HG02970 (cell line): ENCODE results near the gene PREPL.
"Not testable (repeated sequence)": the region's sequence is repeated elsewhere in the genome, so short reads cannot be mapped to it uniquely, and the experiment has no call there.

ENCODE experiments used
- ATAC-seq: cut with Tn5 transposase; IDR thresholded peaks from one replicate; pipeline ENCODE4 v1.9.1; 2021; ENCODE audit warnings: mild to moderate bottlenecking, moderate library complexity, moderate number of reproducible peaks; ENCODE audit not compliant: unreplicated experiment, low FRiP score

The PREPL gene

GRCh38 chr2:44351088-44351487 lies 10.2 kb downstream of the PREPL start:
- ATAC-seq: no peak

DNA sequence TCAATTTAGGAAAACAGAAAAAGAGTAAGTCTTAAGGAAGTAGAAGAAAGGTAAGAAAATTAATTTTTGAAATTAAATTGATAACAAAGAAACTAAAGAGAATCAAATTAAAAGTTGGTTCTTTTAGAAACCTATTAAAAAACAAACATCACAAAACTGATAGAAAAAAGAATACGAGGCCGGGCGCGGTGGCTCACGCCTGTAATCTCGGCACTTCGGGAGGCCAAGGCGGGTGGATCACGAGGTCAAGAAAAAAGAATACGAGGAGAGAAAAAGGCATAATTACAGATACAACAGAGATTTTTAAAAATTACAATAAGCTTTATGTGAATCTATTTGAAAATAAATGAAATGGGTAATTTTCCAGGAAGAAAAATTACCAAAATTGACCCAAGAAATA lies 11.8 kb downstream of the PREPL start:
- ATAC-seq: no peak

- no peak for ATAC-seq
Observed at GRCh38 chr2:44348400-44348799, 12.9 kb downstream of the PREPL start.

DNA sequence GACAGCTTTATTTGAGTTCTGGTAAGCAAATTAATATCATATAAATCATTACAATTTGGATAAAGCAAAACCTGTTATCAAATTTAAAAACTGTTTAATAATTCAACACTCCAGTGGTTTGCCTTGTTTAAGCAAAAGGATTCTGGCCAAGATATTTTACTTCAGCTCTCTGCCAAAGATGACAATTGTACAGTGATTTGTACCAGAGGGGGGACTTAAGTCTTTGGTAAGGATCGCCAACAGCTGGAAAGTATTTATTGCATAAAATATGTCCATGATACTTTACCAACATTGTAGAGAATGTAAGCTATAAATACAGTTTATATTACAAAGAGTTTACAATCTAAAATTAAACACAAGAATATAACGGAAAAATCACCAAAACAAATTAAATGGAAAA lies 13.8 kb downstream of the PREPL start:
- ATAC-seq: no peak

DNA sequence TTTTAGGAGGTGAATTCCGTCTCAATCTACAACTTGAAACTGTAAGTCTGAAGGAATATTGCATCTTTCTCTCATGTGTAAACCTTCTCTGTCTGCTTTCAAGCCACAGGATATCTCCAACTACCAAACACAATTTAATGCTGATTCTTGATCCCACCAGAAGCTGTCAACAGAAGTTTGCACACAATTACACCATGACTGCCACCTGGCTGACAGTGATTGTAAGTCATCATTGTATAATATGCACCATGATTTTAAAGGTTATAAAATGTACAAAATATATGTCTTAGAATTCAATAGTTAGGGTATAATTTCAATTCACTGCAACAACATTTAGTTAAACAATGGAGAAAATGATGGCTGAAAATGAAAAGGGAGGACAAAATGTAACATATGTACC lies 18.4 kb downstream of the PREPL start:
- ATAC-seq: no peak

- ATAC-seq: no peak
Observed at GRCh38 chr2:44335806-44336538, 25.3 kb downstream of the PREPL start.

- ATAC-seq: no peak
Observed at GRCh38 chr2:44333994-44334393, 27.3 kb downstream of the PREPL start.

- ATAC-seq: no peak
Observed at GRCh38 chr2:44330801-44331200, 30.5 kb downstream of the PREPL start.

- no peak for ATAC-seq
Observed at GRCh38 chr2:44329343-44329742, 32.0 kb downstream of the PREPL start.

DNA sequence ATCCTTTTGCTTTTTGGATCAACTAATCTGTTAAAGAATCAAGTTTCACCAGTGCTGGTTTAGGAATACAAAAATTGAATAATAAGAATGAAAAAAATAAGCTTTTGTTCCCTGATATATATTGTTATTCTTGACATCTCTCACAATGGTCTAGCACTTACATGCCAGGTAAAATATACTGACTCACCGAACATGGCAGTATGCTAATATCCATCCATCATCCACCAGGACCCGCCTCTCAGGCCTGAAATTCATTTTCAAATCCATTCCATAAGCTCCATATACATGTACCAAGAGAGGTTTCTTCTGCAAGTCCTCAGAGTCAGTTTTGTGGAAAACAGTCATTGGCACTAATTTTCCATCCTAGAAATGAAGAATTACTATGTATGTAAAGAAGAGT lies 32.5 kb downstream of the PREPL start:
- no peak for ATAC-seq

GRCh38 chr2:44326548-44327264 lies 34.6 kb downstream of the PREPL start:
- no peak for ATAC-seq

GRCh38 chr2:44325897-44326296 lies 35.4 kb downstream of the PREPL start:
- no peak for ATAC-seq

- no peak for ATAC-seq
Observed at GRCh38 chr2:44324971-44325426, 36.3 kb downstream of the PREPL start.

GRCh38 chr2:44321360-44321759 lies 39.9 kb downstream of the PREPL start:
- ATAC-seq: no peak

GRCh38 chr2:44320832-44321231 lies 40.5 kb downstream of the PREPL start:
- no peak for ATAC-seq

DNA sequence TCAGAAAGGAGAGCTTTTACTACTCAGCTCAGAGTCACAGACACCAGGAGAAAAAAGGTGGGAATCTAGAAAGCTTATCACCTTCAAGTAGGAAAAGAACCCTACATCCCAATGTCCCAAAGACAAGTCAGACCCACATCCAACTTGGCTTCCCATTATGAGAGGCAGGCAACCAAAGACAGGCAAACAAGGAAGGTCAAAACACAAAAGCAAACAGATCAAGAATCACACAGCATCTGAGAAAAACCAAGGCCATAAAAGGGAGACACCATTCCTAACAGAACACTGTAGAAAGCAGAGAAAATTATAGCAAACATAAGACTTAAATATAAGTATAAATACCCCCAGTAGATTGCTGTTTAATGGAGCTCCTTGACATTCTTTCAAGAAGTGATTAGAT lies 45.3 kb downstream of the PREPL start:
- no peak for ATAC-seq

DNA sequence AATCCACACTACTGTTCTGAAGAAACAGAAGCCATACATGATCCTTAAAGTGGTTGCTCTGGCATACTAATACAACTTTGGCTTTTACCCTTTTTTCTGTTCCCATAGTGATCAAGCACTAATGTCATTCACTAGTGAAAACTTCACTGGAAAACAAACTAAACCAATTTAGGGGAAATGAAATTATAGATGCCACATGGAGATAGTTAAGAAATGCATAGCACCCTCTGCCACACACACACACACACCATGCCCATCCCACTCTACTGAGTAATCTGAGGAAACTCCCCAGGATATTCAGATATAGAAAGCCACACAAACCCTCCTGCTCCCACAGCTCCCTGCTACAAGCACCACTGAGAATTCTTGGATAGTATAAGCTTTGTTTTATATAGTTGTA lies 46.9 kb downstream of the PREPL start:
- no peak for ATAC-seq

DNA sequence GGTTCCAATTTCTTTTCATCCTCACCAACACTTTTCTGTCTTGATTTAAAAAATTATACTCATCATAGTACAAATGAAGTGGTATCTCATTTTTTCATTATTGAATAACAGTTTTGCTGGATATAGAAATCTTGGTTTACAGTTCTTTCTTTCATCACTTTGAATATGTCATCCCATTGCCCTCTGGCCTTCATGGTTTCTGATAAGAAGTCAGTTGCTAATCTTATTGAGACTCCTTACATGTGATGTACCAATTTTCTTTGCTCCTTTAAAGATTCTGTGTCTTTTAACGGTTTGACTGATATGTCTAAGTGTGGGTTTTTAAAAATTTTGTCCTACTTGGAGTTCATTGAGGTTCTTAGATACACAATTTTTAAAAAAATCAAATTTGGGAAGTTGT lies 51.0 kb downstream of the PREPL start:
- ATAC-seq: no peak

- ATAC-seq: no peak
Observed at GRCh38 chr2:44305882-44306281, 55.4 kb downstream of the PREPL start.

GRCh38 chr2:44304258-44304657 lies 57.0 kb downstream of the PREPL start:
- no peak for ATAC-seq

DNA sequence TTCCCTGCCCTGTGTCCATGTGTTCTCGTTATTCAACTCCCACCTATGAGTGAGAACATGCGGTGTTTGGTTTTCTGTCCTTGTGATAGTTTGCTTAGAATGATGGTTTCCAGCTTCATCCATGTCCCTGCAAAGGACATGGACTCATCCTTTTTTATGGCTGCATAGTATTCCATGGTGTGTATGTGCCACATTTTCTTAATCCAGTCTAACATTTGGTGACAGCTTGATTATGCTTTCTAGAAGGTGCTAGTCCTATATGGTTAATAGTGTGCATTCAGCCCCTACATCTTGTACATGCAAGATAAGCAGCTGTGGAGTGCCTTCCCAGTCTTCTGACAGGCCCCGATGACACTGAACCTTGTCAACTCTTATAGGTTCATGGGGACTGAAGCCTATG lies 57.5 kb downstream of the PREPL start:
- not testable (repeated sequence) for ATAC-seq

DNA sequence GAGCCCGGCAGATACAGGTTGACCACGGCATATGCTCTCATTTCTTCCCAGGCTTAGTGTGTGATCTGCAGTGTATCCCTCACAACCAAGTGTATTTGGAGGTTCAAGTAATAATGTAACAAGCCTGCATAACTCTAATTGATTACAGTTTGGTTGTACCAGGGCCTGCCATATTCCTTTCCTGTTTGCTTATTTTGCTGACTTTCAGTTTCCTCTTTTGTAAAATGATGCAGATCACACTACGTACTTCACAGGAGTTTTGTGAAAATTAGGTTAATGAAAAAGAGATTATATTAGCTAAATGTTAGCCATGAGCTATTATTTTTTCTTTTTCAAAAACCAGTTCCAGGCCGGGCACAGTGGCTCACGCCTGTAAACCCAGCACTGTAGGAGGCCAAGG lies 60.2 kb downstream of the PREPL start:
- no peak for ATAC-seq
